Ovary (tissue), 9 donors: ENCODE results near the gene SYCE1L. TPM values are rescaled to one million over a fixed set of nuclear protein-coding genes. Genes with fewer than 3 reads are reported as not detected.

Experiments
- DNase-seq, 5 donors: peaks; one replicate each; pipeline ENCODE4 v3.0.0-alpha.2; 2019 to 2020
- H3K27ac ChIP-seq, 2 donors: fragments of 200-600 bp; one replicate each; pipeline versions ENCODE4 v1.5.1 to v1.8.0; 2019 to 2022
- H3K27me3 ChIP-seq: fragments of 200-600 bp; one replicate; pipeline ENCODE4 v1.8.0; 2022
- H3K36me3 ChIP-seq: fragments of 200-600 bp; sonication (generic); one replicate; pipeline ENCODE4 v1.5.1; 2019
- H3K4me1 ChIP-seq: one replicate; pipeline ENCODE4 v1.8.1; 2013; ENCODE audit warnings: mild to moderate bottlenecking, moderate library complexity; ENCODE audit not compliant: insufficient read depth
- H3K4me3 ChIP-seq: fragments of 200-600 bp; sonication (generic); one replicate; pipeline ENCODE4 v1.5.1; 2017
- H3K9me3 ChIP-seq, 2 donors: fragments of 200-600 bp in 1 of 2; sonication (generic) in 1 of 2; one replicate each; pipeline versions ENCODE4 v1.5.1 to v1.8.1; 2013 to 2019; ENCODE audit warnings: mild to moderate bottlenecking in 1 of 2, moderate library complexity in 1 of 2
- EP300 ChIP-seq: sonication (generic); formaldehyde crosslinking; IDR thresholded peaks from one replicate; pipeline ENCODE4 v1.6.1; 2017; ENCODE audit warnings: antibody characterized with exemption
- POLR2A ChIP-seq: fragments of 450-650 bp; IDR thresholded peaks from one replicate; pipeline ENCODE4 v1.6.1; 2017; ENCODE audit warnings: antibody characterized with exemption, mild to moderate bottlenecking, moderate library complexity
- WGBS, 3 donors: extraction: QIAGEN DNeasy Blood & Tissue Kit in 1 of 3; methylation state at CpG; one replicate each; pipeline versions ENCODE4 v1.1.5 to v1.1.7; 2013 to 2017; 5-methylcytosine and 5-hydroxymethylcytosine counted together
- intact Hi-C, 4 donors: fragments of 100-400 bp; cut with DNase I; formaldehyde crosslinking; loops; one replicate each; pipeline versions ENCODE4 v1.11.0 to v1.15.1; 2022 to 2023
- polyA plus RNA-seq, 2 donors: library from polyadenylated mRNA; stranded (reverse); fragments of 200-250 nt in 1 of 2; fragments of 350-450 nt in 1 of 2; fragmentation: Illumina TruSeq in 1 of 2; extraction: RNeasy Lipid Tissue Mini Kit (QIAGEN cat#74804) in 1 of 2; gene quantifications; one replicate each; pipeline ENCODE4 v1.2.3, GENCODE V29; 2013 to 2014
- total RNA-seq, 7 donors: library from RNA; depleted of rRNA in 2 of 7; stranded (reverse); fragments of >200 nt in 2 of 7; fragmentation: NEBNext Ultra II Directional in 3 of 7; extraction: Animal tissue kit (Norgen Biotek cat#: 25700) in 3 of 7; gene quantifications; one replicate each; pipeline versions ENCODE4 v1.1.0 to v1.2.4, GENCODE V29; 2016 to 2023
- TF ChIP-seq, protein P1 (sequence below), 3 donors: fragments of 450-650 bp in 2 of 3; fragments of 200-600 bp in 1 of 3; IDR thresholded peaks; one replicate each; pipeline versions ENCODE4 v1.5.1 to v1.8.0; 2016 to 2022; ENCODE audit warnings: antibody characterized with exemption in 3 of 3, mild to moderate bottlenecking in 1 of 3
- donor health status: DM: no; HTN: no; CAD: no; lungs with moderate emphysema.
- donor health status: DM: no; HTN: no; CAD: no.
- donor health status: Bipolar disorder and iron deficiency.
- donor health status: DM: yes; HTN: yes; CAD: no.
- donor health status: DM: no; HTN: no; CAD: no.
- donor health status: DM: yes; HTN: yes; CAD: no.

SYCE1L gene
- total and polyA plus RNA-seq, 9 donors = 4.4 to 56.0 (median 9.8) TPM; not detected in 1

DNA sequence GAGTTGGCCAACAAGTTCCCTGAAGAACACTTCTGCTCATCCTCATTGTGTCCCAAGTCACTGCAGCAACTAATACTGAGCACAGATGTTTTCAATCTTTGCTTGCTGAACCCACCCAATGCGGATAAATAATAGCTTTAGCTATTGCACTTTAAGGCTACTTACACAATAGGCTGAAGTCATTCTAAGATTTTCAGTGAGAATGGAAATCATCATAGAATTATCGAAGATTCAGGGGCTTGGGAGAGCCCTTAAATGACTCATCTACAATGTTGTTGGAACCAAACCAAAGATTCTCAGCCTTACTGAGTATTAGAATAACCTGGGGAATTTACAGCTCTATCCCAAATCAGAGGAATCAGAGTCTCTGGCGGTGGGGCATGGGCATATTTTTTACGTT, 51.2 kb downstream of the SYCE1L start:
- Histone ChIP-seq H3K4me1 (no peaks in the 10 kb centered on the region), H3K9me3 (no peaks in the 10 kb centered on the region), H3K27ac (no peak overlapping the region), H3K4me3 (no peak overlapping the region), H3K27me3 (no peaks in the 10 kb centered on the region), H3K36me3 (no peaks in the 10 kb centered on the region)
- intact Hi-C loops = no loop called here
- WGBS, 3 donors = 69 to 73% (median 70%) methylated on average over 4 of the region's 4 CpGs
- DNase-seq = no peak
- no peak for TF ChIP-seq POLR2A
- TF ChIP-seq, protein P1, sequence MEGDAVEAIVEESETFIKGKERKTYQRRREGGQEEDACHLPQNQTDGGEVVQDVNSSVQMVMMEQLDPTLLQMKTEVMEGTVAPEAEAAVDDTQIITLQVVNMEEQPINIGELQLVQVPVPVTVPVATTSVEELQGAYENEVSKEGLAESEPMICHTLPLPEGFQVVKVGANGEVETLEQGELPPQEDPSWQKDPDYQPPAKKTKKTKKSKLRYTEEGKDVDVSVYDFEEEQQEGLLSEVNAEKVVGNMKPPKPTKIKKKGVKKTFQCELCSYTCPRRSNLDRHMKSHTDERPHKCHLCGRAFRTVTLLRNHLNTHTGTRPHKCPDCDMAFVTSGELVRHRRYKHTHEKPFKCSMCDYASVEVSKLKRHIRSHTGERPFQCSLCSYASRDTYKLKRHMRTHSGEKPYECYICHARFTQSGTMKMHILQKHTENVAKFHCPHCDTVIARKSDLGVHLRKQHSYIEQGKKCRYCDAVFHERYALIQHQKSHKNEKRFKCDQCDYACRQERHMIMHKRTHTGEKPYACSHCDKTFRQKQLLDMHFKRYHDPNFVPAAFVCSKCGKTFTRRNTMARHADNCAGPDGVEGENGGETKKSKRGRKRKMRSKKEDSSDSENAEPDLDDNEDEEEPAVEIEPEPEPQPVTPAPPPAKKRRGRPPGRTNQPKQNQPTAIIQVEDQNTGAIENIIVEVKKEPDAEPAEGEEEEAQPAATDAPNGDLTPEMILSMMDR (IDR thresholded peaks at IDR 0.05) = no peak
- TF ChIP-seq EP300 = no peak

Other genes starting within 250 kb of the SYCE1L start
- gene MON1B, start 8.2 kb upstream of the SYCE1L start, total RNA-seq = 10 to 100 TPM; 11.8 to 42.1 (median 26.7) TPM
- gene MON1B, start 8.2 kb upstream of the SYCE1L start, polyA plus RNA-seq = 10 to 100 TPM; 15.2 to 16.5 TPM
- 1 to 10 TPM in 2 of 7 donors, under 1 TPM in 4, not detected in 1; 0.05 to 2.3 (median 0.60) TPM for gene ADAMTS18, start 235.6 kb downstream of the SYCE1L start, total RNA-seq
- under 1 TPM; 0.82 to 1.00 TPM for gene ADAMTS18, start 235.6 kb downstream of the SYCE1L start, polyA plus RNA-seq